Measurements from ENCODE around the gene THBS2. TPM values are rescaled to one million over a fixed set of nuclear protein-coding genes. Genes with fewer than 3 reads are reported as not detected.

The THBS2 gene
- total RNA-seq, 1 donor from 2014 or later, result 4.2 TPM

GRCh38 chr6:169289619-169290339, 36.1 kb upstream of the THBS2 start:
- TF ChIP-seq, protein P1, sequence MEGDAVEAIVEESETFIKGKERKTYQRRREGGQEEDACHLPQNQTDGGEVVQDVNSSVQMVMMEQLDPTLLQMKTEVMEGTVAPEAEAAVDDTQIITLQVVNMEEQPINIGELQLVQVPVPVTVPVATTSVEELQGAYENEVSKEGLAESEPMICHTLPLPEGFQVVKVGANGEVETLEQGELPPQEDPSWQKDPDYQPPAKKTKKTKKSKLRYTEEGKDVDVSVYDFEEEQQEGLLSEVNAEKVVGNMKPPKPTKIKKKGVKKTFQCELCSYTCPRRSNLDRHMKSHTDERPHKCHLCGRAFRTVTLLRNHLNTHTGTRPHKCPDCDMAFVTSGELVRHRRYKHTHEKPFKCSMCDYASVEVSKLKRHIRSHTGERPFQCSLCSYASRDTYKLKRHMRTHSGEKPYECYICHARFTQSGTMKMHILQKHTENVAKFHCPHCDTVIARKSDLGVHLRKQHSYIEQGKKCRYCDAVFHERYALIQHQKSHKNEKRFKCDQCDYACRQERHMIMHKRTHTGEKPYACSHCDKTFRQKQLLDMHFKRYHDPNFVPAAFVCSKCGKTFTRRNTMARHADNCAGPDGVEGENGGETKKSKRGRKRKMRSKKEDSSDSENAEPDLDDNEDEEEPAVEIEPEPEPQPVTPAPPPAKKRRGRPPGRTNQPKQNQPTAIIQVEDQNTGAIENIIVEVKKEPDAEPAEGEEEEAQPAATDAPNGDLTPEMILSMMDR (conservative IDR thresholded peaks at IDR 0.05), result no peak
- Mint-ChIP-seq H3K27me3 (peaks cover 4% of the 10 kb centered on the region), H3K27ac (no peak overlapping the region), H3K9me3 (peaks cover 4% of the 10 kb centered on the region), H3K4me3 (no peak overlapping the region), H3K36me3 (no peaks in the 10 kb centered on the region), H3K4me1 (ENCODE audit: unreplicated experiment) (peaks cover 16% of the 10 kb centered on the region)
- DNase-seq (ENCODE audit: extremely low spot score, unreplicated experiment), result no peak

DNA sequence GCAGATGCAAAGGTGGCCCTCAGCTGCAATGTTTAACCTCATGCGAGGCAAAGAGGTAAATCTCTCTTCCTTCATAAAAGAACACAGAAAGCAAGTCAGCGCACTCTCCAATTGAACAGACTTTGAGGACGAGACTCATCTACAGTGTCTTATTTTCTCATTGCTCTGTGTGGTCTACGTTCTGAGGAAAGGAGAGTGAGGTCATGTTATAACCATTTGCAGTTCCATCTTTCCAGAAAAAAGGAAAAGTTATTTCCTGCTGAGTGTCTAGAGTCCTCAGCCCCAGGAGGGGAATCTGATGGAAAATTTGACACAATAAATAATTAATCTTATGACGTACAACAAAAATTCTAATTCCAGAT, 35.6 kb upstream of the THBS2 start:
- no peak overlapping the region for H3K4me3 Mint-ChIP-seq
- no peak overlapping the region for H3K27ac Mint-ChIP-seq
- H3K36me3 Mint-ChIP-seq, result no peaks in the 10 kb centered on the region
- DNase-seq (ENCODE audit: extremely low spot score, unreplicated experiment), result no peak
- H3K4me1 Mint-ChIP-seq (ENCODE audit: unreplicated experiment), result peaks cover 16% of the 10 kb centered on the region
- peaks cover 4% of the 10 kb centered on the region for H3K27me3 Mint-ChIP-seq
- H3K9me3 Mint-ChIP-seq, result peaks cover 4% of the 10 kb centered on the region
- TF ChIP-seq, protein P1 (conservative IDR thresholded peaks at IDR 0.05), result no peak

- H3K27ac Mint-ChIP-seq, result no peak overlapping the region
These were observed 34.9 kb upstream of the THBS2 start for GRCh38 chr6:169288591-169288990.

GRCh38 chr6:169287675-169288074, 34.0 kb upstream of the THBS2 start:
- Mint-ChIP-seq H3K36me3 (no peaks in the 10 kb centered on the region), H3K27ac (no peak overlapping the region)

More at GRCh38 chr6:169288591-169288990, 34.9 kb upstream of the THBS2 start:
- peaks cover 4% of the 10 kb centered on the region for H3K27me3 Mint-ChIP-seq
- H3K36me3 Mint-ChIP-seq, result no peaks in the 10 kb centered on the region
- TF ChIP-seq, protein P1 (conservative IDR thresholded peaks at IDR 0.05), result no peak
- DNase-seq (ENCODE audit: extremely low spot score, unreplicated experiment), result no peak
- H3K9me3 Mint-ChIP-seq, result peaks cover 4% of the 10 kb centered on the region
- H3K4me1 Mint-ChIP-seq (ENCODE audit: unreplicated experiment), result peaks cover 16% of the 10 kb centered on the region
- H3K4me3 Mint-ChIP-seq, result no peak overlapping the region

GRCh38 chr6:169286961-169287360, 33.3 kb upstream of the THBS2 start:
- peaks cover under 1% of the 10 kb centered on the region for H3K4me1 Mint-ChIP-seq (ENCODE audit: unreplicated experiment)
- peaks cover 4% of the 10 kb centered on the region for H3K27me3 Mint-ChIP-seq
- no peaks in the 10 kb centered on the region for H3K9me3 Mint-ChIP-seq
- no peak for DNase-seq (ENCODE audit: extremely low spot score, unreplicated experiment)
- H3K36me3 Mint-ChIP-seq, result no peaks in the 10 kb centered on the region
- H3K27ac Mint-ChIP-seq, result no peak overlapping the region
- H3K4me3 Mint-ChIP-seq, result no peak overlapping the region
- TF ChIP-seq, protein P1 (conservative IDR thresholded peaks at IDR 0.05), result no peak

More at GRCh38 chr6:169287675-169288074, 34.0 kb upstream of the THBS2 start:
- TF ChIP-seq, protein P1 (conservative IDR thresholded peaks at IDR 0.05), result no peak
- peaks cover 8% of the 10 kb centered on the region for H3K4me1 Mint-ChIP-seq (ENCODE audit: unreplicated experiment)
- no peak overlapping the region for H3K4me3 Mint-ChIP-seq
- peaks cover 4% of the 10 kb centered on the region for H3K9me3 Mint-ChIP-seq
- H3K27me3 Mint-ChIP-seq, result peaks cover 4% of the 10 kb centered on the region
- DNase-seq (ENCODE audit: extremely low spot score, unreplicated experiment), result no peak

Data from type B pancreatic cell (in vitro differentiated cells).